Erythroblast (primary cell): ENCODE data around the gene C9orf50.

Experiments used
- GATA1 ChIP-seq: IDR thresholded peaks from 2 replicates; pipeline ENCODE4 v1.6.1; 2011; ENCODE audit warnings: low read depth, mild to moderate bottlenecking, control low read depth, low read length, moderate library complexity
- POLR2A ChIP-seq: IDR thresholded peaks from 2 replicates; pipeline ENCODE4 v1.6.1; 2011; ENCODE audit warnings: mild to moderate bottlenecking, low read length

GRCh38 chr9:129639034-129639630 lies 18.2 kb upstream of the C9orf50 start:
- TF ChIP-seq GATA1 (no peak), POLR2A (no peak)
